HepG2 (cell line): Measurements from ENCODE around the gene S100A4. TPM values are rescaled to one million over a fixed set of nuclear protein-coding genes. Genes with fewer than 3 reads are reported as not detected.
A peak's percentile ranks its signal among the peaks of the same experiment; 100 is the strongest.

Source experiments
- AKAP8 ChIP-seq: sonication (generic); formaldehyde crosslinking; IDR thresholded peaks from 2 replicates; pipeline ENCODE4 v1.5.1; 2020; ENCODE audit warnings: mild to moderate bottlenecking, missing genetic modification reagents
- CBX2 ChIP-seq, 2 experiments: fragments of 200-600 bp in 1 of 2; sonication (generic); formaldehyde crosslinking in 1 of 2; IDR thresholded peaks; 2 replicates each; pipeline versions ENCODE4 v1.7.0 to v1.8.1; 2018 to 2022; ENCODE audit warnings: low read depth in 2 of 2, low read length in 1 of 2, mild to moderate bottlenecking in 1 of 2, missing genetic modification reagents in 1 of 2
- CENPT ChIP-seq: sonication (generic); formaldehyde crosslinking; IDR thresholded peaks from 2 replicates; pipeline ENCODE4 v1.8.0; 2022; ENCODE audit warnings: low read depth, mild to moderate bottlenecking, moderate library complexity, missing genetic modification reagents
- ELF3 ChIP-seq: IDR thresholded peaks from 2 replicates; pipeline ENCODE4 v1.6.1; 2016; ENCODE audit warnings: missing genetic modification reagents, missing compliant biosample characterization
- ESRRA ChIP-seq: sonication (generic); formaldehyde crosslinking; IDR thresholded peaks from 2 replicates; pipeline ENCODE4 v1.5.1; 2020; ENCODE audit warnings: mild to moderate bottlenecking, low read depth, missing genetic modification reagents
- FIP1L1 ChIP-seq: fragments of 200-400 bp; formaldehyde crosslinking; IDR thresholded peaks from 2 replicates; pipeline ENCODE4 v1.6.1; 2018; ENCODE audit warnings: low read depth, mild to moderate bottlenecking, low read length, moderate library complexity, borderline replicate concordance; ENCODE audit not compliant: insufficient read depth
- FOXA3 ChIP-seq: IDR thresholded peaks from 2 replicates; pipeline ENCODE4 v1.6.1; 2016; ENCODE audit warnings: missing genetic modification reagents, missing compliant biosample characterization
- HNF4G ChIP-seq, 2 experiments: sonication (generic) in 1 of 2; formaldehyde crosslinking in 1 of 2; IDR thresholded peaks; 2 replicates each; pipeline versions ENCODE4 v1.4.0 to v1.6.1; 2011 to 2020; ENCODE audit warnings: borderline replicate concordance in 2 of 2, low read depth in 2 of 2, mild to moderate bottlenecking in 2 of 2, low read length in 1 of 2, missing genetic modification reagents in 1 of 2, moderate library complexity in 1 of 2
- KLF12 ChIP-seq: sonication (generic); formaldehyde crosslinking; IDR thresholded peaks from 2 replicates; pipeline ENCODE4 v1.4.0; 2020; ENCODE audit warnings: missing genetic modification reagents, borderline replicate concordance
- NR2F2 ChIP-seq: IDR thresholded peaks from 2 replicates; pipeline ENCODE4 v1.6.1; 2012; ENCODE audit warnings: low read depth, inconsistent platforms, borderline replicate concordance
- NR3C1 ChIP-seq: sonication (generic); formaldehyde crosslinking; IDR thresholded peaks from 2 replicates; pipeline ENCODE4 v1.4.0; 2020; ENCODE audit warnings: missing genetic modification reagents
- THAP11 ChIP-seq: IDR thresholded peaks from 2 replicates; pipeline ENCODE4 v1.6.1; 2016; ENCODE audit warnings: missing biosample characterization, missing genetic modification reagents
- XRCC5 ChIP-seq: fragments of 200-400 bp; formaldehyde crosslinking; optimal IDR thresholded peaks from 2 replicates; pipeline ENCODE3; 2017; ENCODE audit warnings: mild to moderate bottlenecking, low read length
- ZBTB42 ChIP-seq: sonication (generic); formaldehyde crosslinking; IDR thresholded peaks from 2 replicates; pipeline ENCODE4 v1.5.0; 2020; ENCODE audit warnings: mild to moderate bottlenecking, missing genetic modification reagents
- ZFP41 ChIP-seq: sonication (generic); formaldehyde crosslinking; IDR thresholded peaks from 2 replicates; pipeline ENCODE4 v1.4.0; 2020; ENCODE audit warnings: mild to moderate bottlenecking, missing genetic modification reagents, borderline replicate concordance
- ZFP62 ChIP-seq: sonication (generic); formaldehyde crosslinking; IDR thresholded peaks from 2 replicates; pipeline ENCODE4 v1.4.0; 2020; ENCODE audit warnings: missing genetic modification reagents
- ZFYVE20 ChIP-seq: sonication (generic); formaldehyde crosslinking; IDR thresholded peaks from 2 replicates; pipeline ENCODE4 v1.8.0; 2023; ENCODE audit warnings: low read depth, mild to moderate bottlenecking, moderate library complexity, missing genetic modification reagents, borderline replicate concordance
- ZNF12 ChIP-seq: sonication (generic); formaldehyde crosslinking; IDR thresholded peaks from 2 replicates; pipeline ENCODE4 v1.5.0; 2020; ENCODE audit warnings: missing genetic modification reagents
- ZNF121 ChIP-seq: sonication (generic); formaldehyde crosslinking; IDR thresholded peaks from 2 replicates; pipeline ENCODE4 v1.5.0; 2020; ENCODE audit warnings: mild to moderate bottlenecking, missing genetic modification reagents
- ZNF264 ChIP-seq: sonication (generic); formaldehyde crosslinking; IDR thresholded peaks from 2 replicates; pipeline ENCODE4 v1.4.0; 2020; ENCODE audit warnings: missing genetic modification reagents
- ZNF333 ChIP-seq: sonication (generic); formaldehyde crosslinking; IDR thresholded peaks from 2 replicates; pipeline ENCODE4 v1.4.0; 2020; ENCODE audit warnings: mild to moderate bottlenecking, missing genetic modification reagents, borderline replicate concordance
- ZNF350 ChIP-seq: sonication (generic); formaldehyde crosslinking; IDR thresholded peaks from 2 replicates; pipeline ENCODE4 v1.4.0; 2020; ENCODE audit warnings: mild to moderate bottlenecking, low read depth, missing genetic modification reagents, borderline replicate concordance
- ZNF496 ChIP-seq: sonication (generic); formaldehyde crosslinking; IDR thresholded peaks from 2 replicates; pipeline ENCODE4 v1.8.1; 2023; ENCODE audit warnings: mild to moderate bottlenecking, moderate library complexity, missing genetic modification reagents; ENCODE audit not compliant: insufficient replicate concordance
- ZNF766 ChIP-seq: sonication (generic); formaldehyde crosslinking; IDR thresholded peaks from 2 replicates; pipeline ENCODE4 v1.5.0; 2020; ENCODE audit warnings: missing genetic modification reagents, borderline replicate concordance
- ZNF777 ChIP-seq: sonication (generic); formaldehyde crosslinking; IDR thresholded peaks from 2 replicates; pipeline ENCODE4 v1.4.0; 2020; ENCODE audit warnings: missing genetic modification reagents
- ZNF790 ChIP-seq: sonication (generic); formaldehyde crosslinking; IDR thresholded peaks from 2 replicates; pipeline ENCODE4 v1.8.0; 2022; ENCODE audit warnings: missing genetic modification reagents, mild to moderate bottlenecking, borderline replicate concordance
- polyA plus RNA-seq, 8 experiments: library from polyadenylated mRNA; depleted of rRNA in 3 of 8; stranded (reverse) in 7 of 8; unstranded in 1 of 8; fragments of >200 nt; fragmentation: Illumina TruSeq in 4 of 8; extraction: Trizol in 4 of 8; gene quantifications; 2 replicates each; pipeline versions ENCODE4 v1.2.1 to v1.2.3, GENCODE V29; 2011 to 2016; ENCODE audit warnings: low read depth in 4 of 8, missing spikeins in 1 of 8, mixed read lengths in 1 of 8; ENCODE audit not compliant: insufficient read depth in 1 of 8
- total RNA-seq, 5 experiments: library from RNA; depleted of rRNA; stranded (reverse); fragments of >200 nt; fragmentation: Illumina TruSeq; extraction: Trizol; gene quantifications; 2 replicates each; pipeline ENCODE4 v1.2.3, GENCODE V29; 2016; ENCODE audit warnings: low read depth in 1 of 5
- TF ChIP-seq, protein P1 (sequence below): sonication (generic); formaldehyde crosslinking; IDR thresholded peaks from 2 replicates; pipeline ENCODE4 v1.4.0; 2020; ENCODE audit warnings: missing genetic modification reagents

The S100A4 gene
- total and polyA plus RNA-seq, 2 of the 13 experiments (the other 11 are each of a cell fraction or from before 2014, with no cell fraction given) = 12.9 to 20.2 TPM

DNA sequence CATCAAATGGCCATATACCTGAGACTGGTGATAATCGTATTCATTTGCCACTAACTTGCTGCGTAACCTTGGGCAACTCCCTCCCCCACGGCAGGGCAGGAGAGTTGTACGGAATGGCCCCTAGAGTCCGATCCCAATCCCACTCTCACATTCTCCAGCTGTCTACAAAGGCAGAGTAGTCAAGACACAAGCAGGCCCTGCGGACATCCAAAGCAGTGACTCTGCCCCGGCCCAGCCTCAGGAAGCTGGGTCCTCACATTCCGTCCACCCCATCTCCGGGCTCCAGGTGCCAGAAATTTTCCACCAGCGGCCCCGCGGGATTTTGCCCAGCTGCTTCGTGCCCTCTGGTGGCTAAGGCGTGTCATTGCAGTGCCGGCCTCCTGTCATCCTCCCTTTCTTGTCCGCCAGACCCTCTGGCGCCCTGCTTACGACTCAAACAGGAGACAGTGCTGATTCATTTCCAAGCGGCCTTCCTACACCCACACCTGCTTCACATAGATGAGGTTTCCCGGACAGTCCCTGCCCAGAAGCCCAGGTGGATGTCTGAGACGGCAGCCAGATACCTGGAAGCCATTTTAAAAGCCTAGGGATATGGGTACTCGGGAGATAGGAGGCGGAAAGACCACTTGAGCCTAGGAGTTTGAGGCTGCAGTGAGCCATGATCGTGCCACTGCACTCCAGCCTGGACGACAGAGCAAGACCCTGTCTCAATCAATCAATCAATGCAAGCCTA lies 22.9 kb upstream of the S100A4 start (continued):
- 0 out of 2 replicates have a peak, but pooled peaks have one; percentile 38 for TF ChIP-seq ESRRA (CRISPR knock-in tag)
- no peak for TF ChIP-seq NR2F2
- TF ChIP-seq ZNF777 (CRISPR knock-in tag) = peak; percentile 62; the same call in 1 of the 2 replicates
- no peak for TF ChIP-seq CBX2 (IDR thresholded peaks at IDR 0.05; ENCODE audit: low read depth, low read length)
- no peak for TF ChIP-seq CBX2 (CRISPR knock-in tag; IDR thresholded peaks at IDR 0.05; ENCODE audit: low read depth)
- TF ChIP-seq ZNF766 (CRISPR knock-in tag) = no peak
- no peak for TF ChIP-seq ZBTB42 (CRISPR knock-in tag)
- 0 out of 2 replicates have a peak, but pooled peaks have one; percentile 31 for TF ChIP-seq ELF3
- no peak for TF ChIP-seq ZFP41 (CRISPR knock-in tag)
- TF ChIP-seq ZFYVE20 (CRISPR knock-in tag) = no peak
- no peak for TF ChIP-seq ZFP62 (CRISPR knock-in tag)
- TF ChIP-seq HNF4G (IDR thresholded peaks at IDR 0.05; ENCODE audit: borderline replicate concordance, low read depth, low read length) = no peak
- no peak for TF ChIP-seq HNF4G (CRISPR knock-in tag; IDR thresholded peaks at IDR 0.05; ENCODE audit: borderline replicate concordance, low read depth)
- no peak for TF ChIP-seq ZNF333 (CRISPR knock-in tag)
- TF ChIP-seq AKAP8 (CRISPR knock-in tag) = 0 out of 2 replicates have a peak, but pooled peaks have one; percentile 54
- TF ChIP-seq, protein P1, sequence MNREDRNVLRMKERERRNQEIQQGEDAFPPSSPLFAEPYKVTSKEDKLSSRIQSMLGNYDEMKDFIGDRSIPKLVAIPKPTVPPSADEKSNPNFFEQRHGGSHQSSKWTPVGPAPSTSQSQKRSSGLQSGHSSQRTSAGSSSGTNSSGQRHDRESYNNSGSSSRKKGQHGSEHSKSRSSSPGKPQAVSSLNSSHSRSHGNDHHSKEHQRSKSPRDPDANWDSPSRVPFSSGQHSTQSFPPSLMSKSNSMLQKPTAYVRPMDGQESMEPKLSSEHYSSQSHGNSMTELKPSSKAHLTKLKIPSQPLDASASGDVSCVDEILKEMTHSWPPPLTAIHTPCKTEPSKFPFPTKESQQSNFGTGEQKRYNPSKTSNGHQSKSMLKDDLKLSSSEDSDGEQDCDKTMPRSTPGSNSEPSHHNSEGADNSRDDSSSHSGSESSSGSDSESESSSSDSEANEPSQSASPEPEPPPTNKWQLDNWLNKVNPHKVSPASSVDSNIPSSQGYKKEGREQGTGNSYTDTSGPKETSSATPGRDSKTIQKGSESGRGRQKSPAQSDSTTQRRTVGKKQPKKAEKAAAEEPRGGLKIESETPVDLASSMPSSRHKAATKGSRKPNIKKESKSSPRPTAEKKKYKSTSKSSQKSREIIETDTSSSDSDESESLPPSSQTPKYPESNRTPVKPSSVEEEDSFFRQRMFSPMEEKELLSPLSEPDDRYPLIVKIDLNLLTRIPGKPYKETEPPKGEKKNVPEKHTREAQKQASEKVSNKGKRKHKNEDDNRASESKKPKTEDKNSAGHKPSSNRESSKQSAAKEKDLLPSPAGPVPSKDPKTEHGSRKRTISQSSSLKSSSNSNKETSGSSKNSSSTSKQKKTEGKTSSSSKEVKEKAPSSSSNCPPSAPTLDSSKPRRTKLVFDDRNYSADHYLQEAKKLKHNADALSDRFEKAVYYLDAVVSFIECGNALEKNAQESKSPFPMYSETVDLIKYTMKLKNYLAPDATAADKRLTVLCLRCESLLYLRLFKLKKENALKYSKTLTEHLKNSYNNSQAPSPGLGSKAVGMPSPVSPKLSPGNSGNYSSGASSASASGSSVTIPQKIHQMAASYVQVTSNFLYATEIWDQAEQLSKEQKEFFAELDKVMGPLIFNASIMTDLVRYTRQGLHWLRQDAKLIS (CRISPR knock-in tag) = no peak
- TF ChIP-seq ZNF496 (CRISPR knock-in tag) = no peak
- TF ChIP-seq KLF12 (CRISPR knock-in tag) = 0 out of 2 replicates have a peak, but pooled peaks have one; percentile 37
- no peak for TF ChIP-seq NR3C1 (CRISPR knock-in tag)
- TF ChIP-seq ZNF264 (CRISPR knock-in tag) = no peak
- TF ChIP-seq ZNF350 (CRISPR knock-in tag) = peak; percentile 55; the same call in 1 of the 2 replicates
- peak; percentile 41; the same call in 1 of the 2 replicates for TF ChIP-seq THAP11 (CRISPR knock-in tag)
- TF ChIP-seq FOXA3 (CRISPR knock-in tag) = peak; percentile 45; the same call in 1 of the 2 replicates
- no peak for TF ChIP-seq ZNF121 (CRISPR knock-in tag)
- TF ChIP-seq FIP1L1 = no peak
- TF ChIP-seq XRCC5 = peak; percentile 79
- TF ChIP-seq CENPT = no peak
- TF ChIP-seq ZNF12 = no peak
- TF ChIP-seq ZNF790 (CRISPR knock-in tag) = no peak
